Testis (tissue), 2 donors: ENCODE results near the gene POMC.
A peak's percentile ranks its signal among the peaks of the same experiment; 100 is the strongest.

Experiments
- POLR2A ChIP-seq: fragments of 450-650 bp; IDR thresholded peaks from one replicate; pipeline ENCODE4 v1.6.1; 2017; ENCODE audit warnings: antibody characterized with exemption, mild to moderate bottlenecking, moderate library complexity
- TF ChIP-seq, protein P1 (sequence below), 3 experiments: fragments of 450-650 bp in 2 of 3; fragments of 200-600 bp in 1 of 3; sonication (generic) in 1 of 3; IDR thresholded peaks; one replicate each; pipeline ENCODE4 v1.5.1; 2016 to 2019; ENCODE audit warnings: antibody characterized with exemption in 3 of 3, mild to moderate bottlenecking in 2 of 3, moderate library complexity in 1 of 3

DNA sequence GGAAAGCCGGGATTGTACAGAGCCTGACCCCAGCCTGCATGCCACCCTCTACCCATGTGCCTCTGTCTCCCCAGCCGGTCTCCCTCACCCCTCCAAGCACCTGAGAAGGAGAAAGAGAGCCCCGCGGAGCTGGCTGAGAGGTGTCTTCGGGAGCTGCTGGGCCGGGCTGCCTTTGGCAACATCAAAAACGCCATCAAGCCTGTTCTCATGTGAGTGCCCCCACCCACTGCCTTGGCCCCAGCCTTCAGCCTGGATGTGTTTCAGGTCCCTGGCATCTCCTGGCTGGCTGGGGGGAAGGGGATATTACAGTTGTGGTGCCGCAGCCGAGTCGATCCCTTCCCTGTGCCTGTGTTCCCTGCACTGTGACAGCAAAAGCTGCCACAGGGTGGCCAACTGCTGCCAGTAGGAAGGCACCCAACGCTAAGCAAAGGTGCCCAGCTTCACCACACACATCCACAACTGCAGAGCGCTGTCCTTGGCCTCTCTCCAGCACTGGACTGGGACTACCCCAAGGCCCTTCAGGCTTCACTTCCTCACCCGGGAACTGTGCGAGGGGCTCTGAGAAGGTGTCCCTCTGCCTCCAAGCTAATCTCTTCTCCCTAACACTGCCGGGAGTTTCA, 38.4 kb downstream of the POMC start:
- TF ChIP-seq, protein P1, sequence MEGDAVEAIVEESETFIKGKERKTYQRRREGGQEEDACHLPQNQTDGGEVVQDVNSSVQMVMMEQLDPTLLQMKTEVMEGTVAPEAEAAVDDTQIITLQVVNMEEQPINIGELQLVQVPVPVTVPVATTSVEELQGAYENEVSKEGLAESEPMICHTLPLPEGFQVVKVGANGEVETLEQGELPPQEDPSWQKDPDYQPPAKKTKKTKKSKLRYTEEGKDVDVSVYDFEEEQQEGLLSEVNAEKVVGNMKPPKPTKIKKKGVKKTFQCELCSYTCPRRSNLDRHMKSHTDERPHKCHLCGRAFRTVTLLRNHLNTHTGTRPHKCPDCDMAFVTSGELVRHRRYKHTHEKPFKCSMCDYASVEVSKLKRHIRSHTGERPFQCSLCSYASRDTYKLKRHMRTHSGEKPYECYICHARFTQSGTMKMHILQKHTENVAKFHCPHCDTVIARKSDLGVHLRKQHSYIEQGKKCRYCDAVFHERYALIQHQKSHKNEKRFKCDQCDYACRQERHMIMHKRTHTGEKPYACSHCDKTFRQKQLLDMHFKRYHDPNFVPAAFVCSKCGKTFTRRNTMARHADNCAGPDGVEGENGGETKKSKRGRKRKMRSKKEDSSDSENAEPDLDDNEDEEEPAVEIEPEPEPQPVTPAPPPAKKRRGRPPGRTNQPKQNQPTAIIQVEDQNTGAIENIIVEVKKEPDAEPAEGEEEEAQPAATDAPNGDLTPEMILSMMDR (IDR thresholded peaks at IDR 0.05), result peak in 1 of 3 experiments; percentile 34
- no peak for TF ChIP-seq POLR2A
